K562 (cell line): Measurements from ENCODE around the gene MAST4. TPM values are rescaled to one million over a fixed set of nuclear protein-coding genes. Genes with fewer than 3 reads are reported as not detected.
"Not testable (repeated sequence)": the region's sequence is repeated elsewhere in the genome, so short reads cannot be mapped to it uniquely, and the experiment has no call there.

Experiments used
- ATAC-seq: fragments of 200-7000 bp; cut with Tn5 transposase; 3 replicates; pipeline ENCODE4 v1.9.1; 2020; ENCODE audit warnings: moderate library complexity
- BruUV-seq: library from RNA; stranded (reverse); fragments of 400-500 nt; replicated peaks from 2 replicates; lab custom pipeline; 2021; lab: Mats Ljungman, UMichigan
- CTCF ChIA-PET: fragments of 300-600 bp; formaldehyde crosslinking; extraction: SDS; loops from one replicate; lab custom pipeline; 2021; ENCODE audit warnings: low intra/inter-chr PET ratio; lab: Yijun Ruan, JAX
- POLR2A ChIA-PET: fragments of 300-600, 350-650 bp; sonication (Branson Sonifier 250); formaldehyde crosslinking; extraction: SDS; loops from one replicate; lab custom pipeline; 2021; ENCODE audit warnings: antibody characterized with exemption, inconsistent platforms; lab: Yijun Ruan, JAX
- DNase-seq, 4 experiments: peaks; one replicate each; pipeline versions ENCODE4 v3.0.0 to v3.0.0-alpha.2; 2011 to 2018; ENCODE audit warnings: low spot score in 3 of 4, mixed read lengths in 3 of 4; ENCODE audit errors: extremely low read depth in 1 of 4
- FAIRE-seq: peaks from 2 replicates; lab custom pipeline; 2011; peaks lifted over from hg19 to GRCh38; lab: Jason Lieb, UNC
- H2AFZ ChIP-seq: 2 replicates; pipeline ENCODE4 v1.6.0; 2011; ENCODE audit warnings: low read depth, low read length, control low read depth, inconsistent platforms
- H3K27ac ChIP-seq: fragments of 200-600 bp; 3 replicates; pipeline ENCODE4 v1.8.0; 2011; ENCODE audit warnings: low read depth, mild to moderate bottlenecking, control low read depth, inconsistent platforms, low read length, moderate library complexity, mixed read lengths; ENCODE audit errors: extremely low read depth
- H3K27me3 ChIP-seq, 2 experiments: fragments of 300-600 bp in 1 of 2; 2 replicates in 1 of 2; 3 replicates in 1 of 2; pipeline versions ENCODE4 v1.6.0 to v1.8.0; 2011; ENCODE audit warnings: inconsistent platforms in 2 of 2, low read length in 2 of 2, mild to moderate bottlenecking in 1 of 2, mixed read lengths in 1 of 2, moderate library complexity in 1 of 2; ENCODE audit not compliant: control insufficient read depth in 2 of 2, insufficient read depth in 2 of 2
- H3K36me3 ChIP-seq: fragments of 300-600 bp; 3 replicates; pipeline ENCODE4 v1.8.0; 2011; ENCODE audit warnings: mild to moderate bottlenecking, low read length, inconsistent platforms; ENCODE audit not compliant: control insufficient read depth, insufficient read depth
- H3K4me1 ChIP-seq, 2 experiments: fragments of 200-600 bp in 1 of 2; replicated peaks in 1 of 2; 2 replicates in 1 of 2; 3 replicates in 1 of 2; pipeline versions ENCODE4 v1.5.1 to v1.8.0; 2011; ENCODE audit warnings: inconsistent platforms in 2 of 2, low read length in 2 of 2, mild to moderate bottlenecking in 1 of 2, mixed read lengths in 1 of 2, moderate library complexity in 1 of 2; ENCODE audit not compliant: control insufficient read depth in 2 of 2, insufficient read depth in 2 of 2
- H3K4me2 ChIP-seq: 2 replicates; pipeline ENCODE4 v1.6.1; 2011; ENCODE audit warnings: low read length, control low read depth, inconsistent platforms, mixed read lengths; ENCODE audit not compliant: insufficient read depth
- H3K4me3 ChIP-seq: fragments of 200-600 bp; sonication (generic), shearing (Covaris generic); 2 replicates; pipeline ENCODE4 v1.5.1; 2016; ENCODE audit warnings: control low read depth, inconsistent platforms
- H3K79me2 ChIP-seq: fragments of 200-600 bp; 3 replicates; pipeline ENCODE4 v1.8.0; 2011; ENCODE audit warnings: low read length, inconsistent platforms; ENCODE audit not compliant: control insufficient read depth, insufficient read depth
- H3K9ac ChIP-seq, 2 experiments: 2 replicates each; pipeline versions ENCODE4 v1.6.0 to v1.6.1; 2011; ENCODE audit warnings: low read depth in 2 of 2, low read length in 2 of 2, control low read depth in 1 of 2, inconsistent platforms in 1 of 2, mild to moderate bottlenecking in 1 of 2, mixed read lengths in 1 of 2; ENCODE audit not compliant: insufficient read depth in 1 of 2
- H3K9me1 ChIP-seq: one replicate; pipeline ENCODE4 v1.6.0; 2011; ENCODE audit warnings: inconsistent platforms, mild to moderate bottlenecking, low read length, moderate library complexity; ENCODE audit not compliant: control insufficient read depth, insufficient read depth
- H3K9me3 ChIP-seq: replicated peaks from 2 replicates; pipeline ENCODE4 v1.5.1; 2011; ENCODE audit warnings: low read depth, low read length, inconsistent platforms; ENCODE audit not compliant: control insufficient read depth, insufficient read depth
- H4K20me1 ChIP-seq: replicated peaks from 2 replicates; pipeline ENCODE4 v1.6.1; 2011; ENCODE audit warnings: low read length, inconsistent platforms, mixed read lengths; ENCODE audit not compliant: control insufficient read depth, insufficient read depth
- CEBPB ChIP-seq: fragments of 450-650 bp; IDR thresholded peaks from 2 replicates; pipeline ENCODE4 v1.6.1; 2016; ENCODE audit warnings: missing genetic modification characterization, missing compliant biosample characterization
- PYGO2 ChIP-seq: fragments of 450-650 bp; IDR thresholded peaks from 2 replicates; pipeline ENCODE4 v1.6.1; 2016; ENCODE audit warnings: mild to moderate bottlenecking, missing genetic modification characterization, moderate library complexity, missing compliant biosample characterization
- SREBF2 ChIP-seq: sonication (generic); formaldehyde crosslinking; IDR thresholded peaks from 2 replicates; pipeline ENCODE4 v1.4.0; 2020; ENCODE audit warnings: mild to moderate bottlenecking, missing genetic modification reagents
- ZNF165 ChIP-seq: fragments of 250-450 bp; sonication (Bioruptor Pico); IDR thresholded peaks from 2 replicates; pipeline ENCODE4 v1.4.0; 2020; ENCODE audit warnings: borderline replicate concordance
- WGBS: fragments of 100-300 bp; shearing (Covaris generic); methylation state at CpG from one replicate; pipeline ENCODE4 v1.1.6; 2016; ENCODE audit warnings: low coverage, mixed read lengths; ENCODE audit not compliant: insufficient coverage; ENCODE audit errors: missing lambda C conversion rate; 5-methylcytosine and 5-hydroxymethylcytosine counted together
- in situ Hi-C: fragments of 300-500 bp; cut with MboI; formaldehyde crosslinking; loops from 4 replicates; pipeline ENCODE4 v1.15.0; 2018; ENCODE audit warnings: inconsistent platforms, mixed read lengths
- intact Hi-C: fragments of 100-400 bp; cut with micrococcal nuclease; formaldehyde crosslinking; loops from 2 replicates; pipeline ENCODE4 v1.14.2; 2022
- polyA plus RNA-seq, 8 experiments: library from polyadenylated mRNA; depleted of rRNA in 4 of 8; stranded (reverse) in 5 of 8; unstranded in 3 of 8; fragments of >200 nt; fragmentation: Nextera tagmentation in 2 of 8; fragmentation: Illumina TruSeq in 1 of 8; extraction: Ambion mirVana in 2 of 8; extraction: Trizol in 1 of 8; gene quantifications; 2 replicates each; pipeline versions ENCODE4 v1.2.1 to v1.2.3, GENCODE V29; 2011 to 2014; ENCODE audit warnings: inconsistent platforms in 1 of 8, missing spikeins in 1 of 8
- total RNA-seq, 7 experiments: library from RNA; depleted of rRNA in 6 of 7; stranded (reverse); fragments of >200 nt in 6 of 7; fragmentation: Illumina TruSeq in 2 of 7; extraction: Trizol in 2 of 7; gene quantifications; 2 replicates each; pipeline versions ENCODE4 v1.2.1 to v1.2.3, GENCODE V29; 2011 to 2021; ENCODE audit warnings: low replicate concordance in 1 of 7

Gene MAST4
- total and polyA plus RNA-seq, 9 of the 15 experiments (the other 6 are each of a cell fraction or from before 2014, with no cell fraction given): 0.88 to 10.1 (median 5.2) TPM

GRCh38 chr5:67168069-67168468 is 571.9 kb downstream of the MAST4 start (continued):
- TF ChIP-seq PYGO2 (tag) (no peak), SREBF2 (CRISPR knock-in tag) (no peak)

- no peaks in the 10 kb centered on the region for H4K20me1 ChIP-seq
- DNase-seq: no peak
- FAIRE-seq: peak; percentile 19
- CTCF ChIA-PET: no interaction called here
- H3K79me2 ChIP-seq: no peaks in the 10 kb centered on the region
- TF ChIP-seq CEBPB: 0 out of 2 replicates have a peak, but pooled peaks have one; percentile 28
- TF ChIP-seq ZNF165 (CRISPR knock-in tag): no peak
- H3K9ac ChIP-seq: no peak overlapping the region
- ATAC-seq: peak; percentile 17; the same call in 2 of the 3 replicates
- WGBS: 39% methylated on average over 3 of the region's 3 CpGs
- no peaks in the 10 kb centered on the region for H3K9me3 ChIP-seq
- H3K9me1 ChIP-seq: no peaks in the 10 kb centered on the region
- no peak overlapping the region for H3K4me2 ChIP-seq
- POLR2A ChIA-PET: no interaction called here
- no peak overlapping the region for H2AFZ ChIP-seq
- peaks cover 0 to 9% of the 10 kb centered on the region in 2 experiments; a peak in 2 of 5 replicates for H3K4me1 ChIP-seq
- BruUV-seq: no TSS peak
- intact Hi-C loops: no loop called here
- in situ Hi-C loops: no loop called here
- no peak overlapping the region for H3K4me3 ChIP-seq
- H3K27ac ChIP-seq: no peak overlapping the region
- no peaks in the 10 kb centered on the region; a peak in 1 of 5 replicates for H3K27me3 ChIP-seq
- H3K36me3 ChIP-seq: no peaks in the 10 kb centered on the region
Observed at GRCh38 chr5:67170767-67171166, 574.6 kb downstream of the MAST4 start.

GRCh38 chr5:67173351-67173750 is 577.2 kb downstream of the MAST4 start:
- H3K79me2 ChIP-seq, DNase-seq, intact Hi-C loops, H3K9me1 ChIP-seq, H3K27ac ChIP-seq, H3K4me2 ChIP-seq, in situ Hi-C loops, H3K9me3 ChIP-seq, H3K4me3 ChIP-seq, ATAC-seq, H3K27me3 ChIP-seq, H3K9ac ChIP-seq, H2AFZ ChIP-seq, BruUV-seq, POLR2A ChIA-PET, H4K20me1 ChIP-seq, H3K4me1 ChIP-seq, FAIRE-seq, CTCF ChIA-PET, H3K36me3 ChIP-seq: not testable (repeated sequence)
- WGBS: no CpG with 5 or more reads among the region's 2 CpGs
